AG04449 (cell line): Measurements from ENCODE around the gene PAK4.
"Not testable (repeated sequence)": the region's sequence is repeated elsewhere in the genome, so short reads cannot be mapped to it uniquely, and the experiment has no call there.

Source experiments
- CTCF ChIA-PET: fragments of 350-600 bp; formaldehyde crosslinking; extraction: SDS; loops from one replicate; lab custom pipeline; 2021; ENCODE audit warnings: antibody characterized with exemption; lab: Yijun Ruan, JAX
- POLR2A ChIA-PET: fragments of 400-600, 350-600 bp; formaldehyde crosslinking; extraction: SDS; loops from one replicate; lab custom pipeline; 2020; ENCODE audit warnings: antibody characterized with exemption, inconsistent platforms; lab: Yijun Ruan, JAX
- DNase-seq: peaks from one replicate; pipeline ENCODE4 v3.0.0-alpha.2; 2010; ENCODE audit warnings: low read depth, low spot score
- H3K4me3 ChIP-seq: 2 replicates; pipeline ENCODE4 v1.5.1; 2011; ENCODE audit warnings: low read depth, mild to moderate bottlenecking, control low read depth, low read length
- CTCF ChIP-seq: IDR thresholded peaks from one replicate; pipeline ENCODE4 v1.5.1; 2011; ENCODE audit warnings: mild to moderate bottlenecking, moderate library complexity, low read length, control low read depth, inconsistent platforms; ENCODE audit not compliant: insufficient read depth; ENCODE audit errors: missing control alignments

PAK4 gene

GRCh38 chr19:39211731-39212374 is 86.3 kb downstream of the PAK4 start:
- H3K4me3 ChIP-seq: no peak overlapping the region
- no peak for DNase-seq
- CTCF ChIA-PET: interaction anchor here (2.4 kb wide), 1 partner anchor 116 kb away, joined by 9 read pairs; no protein-coding TSS in a partner anchor
- POLR2A ChIA-PET: no interaction called here
- no peak for TF ChIP-seq CTCF

GRCh38 chr19:39212375-39212742 is 86.8 kb downstream of the PAK4 start:
- CTCF ChIA-PET: interaction anchor here (2.4 kb wide), 1 partner anchor 116 kb away, joined by 9 read pairs; no protein-coding TSS in a partner anchor
- TF ChIP-seq CTCF: peak; percentile 16

GRCh38 chr19:39215323-39215722 is 89.7 kb downstream of the PAK4 start:
- H3K4me3 ChIP-seq, POLR2A ChIA-PET, DNase-seq: not testable (repeated sequence)
- CTCF ChIA-PET: interaction anchor here (1.5 to 1.6 kb wide), 2 partner anchors 28 to 112 kb away, joined by 3 to 4 read pairs; no protein-coding TSS in a partner anchor

More at GRCh38 chr19:39212375-39212742, 86.8 kb downstream of the PAK4 start:
- DNase-seq: no peak
- POLR2A ChIA-PET: no interaction called here
- H3K4me3 ChIP-seq: no peak overlapping the region

- POLR2A ChIA-PET: no interaction called here
- no peak overlapping the region for H3K4me3 ChIP-seq
- TF ChIP-seq CTCF: no peak
- CTCF ChIA-PET: no interaction called here
- no peak for DNase-seq
Observed at GRCh38 chr19:39217094-39217493, 91.5 kb downstream of the PAK4 start.

- CTCF ChIA-PET: no interaction called here
- no peak for DNase-seq
- no peak overlapping the region for H3K4me3 ChIP-seq
- POLR2A ChIA-PET: no interaction called here
- TF ChIP-seq CTCF: no peak
Observed at GRCh38 chr19:39218230-39219007, 92.8 kb downstream of the PAK4 start.

GRCh38 chr19:39219108-39219507 is 93.5 kb downstream of the PAK4 start:
- DNase-seq, POLR2A ChIA-PET, CTCF ChIA-PET, H3K4me3 ChIP-seq: not testable (repeated sequence)

GRCh38 chr19:39223703-39224279 is 98.2 kb downstream of the PAK4 start:
- POLR2A ChIA-PET: no interaction called here
- CTCF ChIA-PET: no interaction called here
- TF ChIP-seq CTCF: no peak
- no peak overlapping the region for H3K4me3 ChIP-seq
- DNase-seq: no peak
